MM.1S (cell line): ENCODE data around the gene PPP1CC.
"Not testable (repeated sequence)": the region's sequence is repeated elsewhere in the genome, so short reads cannot be mapped to it uniquely, and the experiment has no call there.

Experiments used
- DNase-seq: peaks from one replicate; pipeline ENCODE4 v3.0.0-alpha.2; 2015
- H2AFZ ChIP-seq: fragments of 300-600 bp; sonication (generic); 2 replicates; pipeline ENCODE4 v1.6.0; 2016; ENCODE audit warnings: antibody characterized with exemption, low read length
- H3F3A ChIP-seq: fragments of 300-600 bp; sonication (generic); 2 replicates; pipeline ENCODE4 v1.6.1; 2016; ENCODE audit warnings: mild to moderate bottlenecking, antibody characterized with exemption, low read length, moderate library complexity, mixed read lengths; ENCODE audit not compliant: insufficient read depth
- H3K27ac ChIP-seq: fragments of 300-600 bp; sonication (generic); 2 replicates; pipeline ENCODE4 v1.5.1; 2016; ENCODE audit warnings: mild to moderate bottlenecking, low read length
- H3K27me3 ChIP-seq: fragments of 300-600 bp; sonication (generic); replicated peaks from 2 replicates; pipeline ENCODE4 v1.6.0; 2016; ENCODE audit warnings: low read length; ENCODE audit not compliant: insufficient read depth
- H3K36me3 ChIP-seq: fragments of 300-600 bp; sonication (generic); replicated peaks from 2 replicates; pipeline ENCODE4 v1.6.1; 2016; ENCODE audit warnings: mild to moderate bottlenecking, low read length, mixed read lengths; ENCODE audit not compliant: insufficient read depth
- H3K4me1 ChIP-seq: fragments of 300-600 bp; sonication (generic); 2 replicates; pipeline ENCODE4 v1.6.1; 2016; ENCODE audit warnings: low read length, mixed read lengths
- H3K4me2 ChIP-seq: fragments of 300-600 bp; sonication (generic); 2 replicates; pipeline ENCODE4 v1.6.0; 2016; ENCODE audit warnings: low read depth, low read length
- H3K4me3 ChIP-seq: fragments of 300-600 bp; sonication (generic); 2 replicates; pipeline ENCODE4 v1.5.1; 2016; ENCODE audit warnings: low read length, mixed read lengths
- H3K79me2 ChIP-seq: fragments of 300-600 bp; sonication (generic); 2 replicates; pipeline ENCODE4 v1.6.1; 2016; ENCODE audit warnings: mixed run types, low read length, mixed read lengths
- H3K9ac ChIP-seq: fragments of 300-600 bp; sonication (generic); 2 replicates; pipeline ENCODE4 v1.6.1; 2016; ENCODE audit warnings: low read length, mixed read lengths
- H3K9me2 ChIP-seq: fragments of 300-600 bp; sonication (generic); replicated peaks from 2 replicates; pipeline ENCODE4 v1.6.1; 2016; ENCODE audit warnings: mild to moderate bottlenecking, low read length, mixed read lengths; ENCODE audit not compliant: insufficient read depth
- H3K9me3 ChIP-seq: fragments of 300-600 bp; sonication (generic); replicated peaks from 2 replicates; pipeline ENCODE4 v1.6.1; 2016; ENCODE audit warnings: mild to moderate bottlenecking, low read length, mixed read lengths; ENCODE audit not compliant: insufficient read depth
- H4K20me1 ChIP-seq: fragments of 300-600 bp; sonication (generic); 2 replicates; pipeline ENCODE4 v1.6.1; 2016; ENCODE audit warnings: mild to moderate bottlenecking, low read length, moderate library complexity, mixed read lengths; ENCODE audit not compliant: insufficient read depth
- CTCF ChIP-seq: fragments of 300-600 bp; sonication (generic); IDR thresholded peaks from 2 replicates; pipeline ENCODE4 v1.5.1; 2016; ENCODE audit warnings: antibody characterized with exemption, low read length, mixed read lengths
- EZH2 ChIP-seq: fragments of 300-600 bp; sonication (generic); optimal IDR thresholded peaks from 2 replicates; pipeline ENCODE3; 2017; ENCODE audit warnings: low read depth, mild to moderate bottlenecking, antibody characterized with exemption, low read length, mixed read lengths
- EZH2phosphoT487 ChIP-seq: fragments of 300-600 bp; sonication (generic); IDR thresholded peaks from 2 replicates; pipeline ENCODE4 v1.6.1; 2018; ENCODE audit warnings: antibody characterized with exemption, low read length

PPP1CC gene

GRCh38 chr12:110768960-110769359, 26.3 kb upstream of the PPP1CC start:
- H3K9me2 ChIP-seq: no peaks in the 10 kb centered on the region
- no peak overlapping the region for H2AFZ ChIP-seq
- no peaks in the 10 kb centered on the region for H3K9me3 ChIP-seq
- no peaks in the 10 kb centered on the region for H4K20me1 ChIP-seq
- H3K9ac ChIP-seq: no peak overlapping the region
- TF ChIP-seq CTCF (no peak), EZH2 (no peak), EZH2phosphoT487 (no peak)
- H3K36me3 ChIP-seq: no peaks in the 10 kb centered on the region
- H3K27ac ChIP-seq: no peak overlapping the region
- H3K4me3 ChIP-seq: no peak overlapping the region
- H3F3A ChIP-seq: no peaks in the 10 kb centered on the region
- no peaks in the 10 kb centered on the region for H3K79me2 ChIP-seq
- H3K4me1 ChIP-seq: no peaks in the 10 kb centered on the region
- no peak overlapping the region for H3K4me2 ChIP-seq
- DNase-seq: no peak
- no peaks in the 10 kb centered on the region for H3K27me3 ChIP-seq

GRCh38 chr12:110767863-110768262, 25.2 kb upstream of the PPP1CC start:
- Histone ChIP-seq H3K4me2 (no peak overlapping the region), H3K9me2 (no peaks in the 10 kb centered on the region), H4K20me1 (no peaks in the 10 kb centered on the region), H3K4me3 (no peak overlapping the region), H3K79me2 (no peaks in the 10 kb centered on the region), H3K9ac (no peak overlapping the region), H3K36me3 (no peaks in the 10 kb centered on the region), H3K27me3 (no peaks in the 10 kb centered on the region), H3K4me1 (no peaks in the 10 kb centered on the region), H3F3A (no peaks in the 10 kb centered on the region), H2AFZ (no peak overlapping the region), H3K9me3 (no peaks in the 10 kb centered on the region), H3K27ac (no peak overlapping the region)
- no peak for TF ChIP-seq CTCF
- TF ChIP-seq EZH2phosphoT487: no peak
- TF ChIP-seq EZH2: no peak
- no peak for DNase-seq

GRCh38 chr12:110766311-110767154, 23.8 kb upstream of the PPP1CC start:
- Histone ChIP-seq H3K9me2 (no peaks in the 10 kb centered on the region), H3K36me3 (no peaks in the 10 kb centered on the region), H3K9me3 (no peaks in the 10 kb centered on the region), H3K4me2 (no peak overlapping the region), H3K27ac (no peak overlapping the region), H3K4me3 (no peak overlapping the region), H3K79me2 (no peaks in the 10 kb centered on the region), H3K4me1 (no peaks in the 10 kb centered on the region), H4K20me1 (no peaks in the 10 kb centered on the region), H3K27me3 (no peaks in the 10 kb centered on the region), H2AFZ (no peak overlapping the region), H3F3A (no peaks in the 10 kb centered on the region), H3K9ac (no peak overlapping the region)
- no peak for DNase-seq
- TF ChIP-seq EZH2 (no peak), EZH2phosphoT487 (no peak), CTCF (no peak)

GRCh38 chr12:110765572-110765971, 22.9 kb upstream of the PPP1CC start:
- not testable (repeated sequence) for H3K9ac ChIP-seq, H3K4me1 ChIP-seq, H3K9me2 ChIP-seq, H3K36me3 ChIP-seq, H3F3A ChIP-seq, H3K4me3 ChIP-seq, H3K79me2 ChIP-seq, DNase-seq, H3K27ac ChIP-seq, H2AFZ ChIP-seq, H3K4me2 ChIP-seq, H3K9me3 ChIP-seq, H4K20me1 ChIP-seq, H3K27me3 ChIP-seq
